GM12873 (cell line): Measurements from ENCODE around the gene DNAH10.

Source experiments
- CTCF ChIP-seq: IDR thresholded peaks from 2 replicates; pipeline ENCODE4 v1.5.1; 2012; ENCODE audit warnings: low read depth, mild to moderate bottlenecking, moderate library complexity, low read length, control low read depth; ENCODE audit not compliant: insufficient read depth; ENCODE audit errors: missing control alignments

Gene DNAH10

GRCh38 chr12:123867141-123867540 is 105.0 kb downstream of the DNAH10 start:
- TF ChIP-seq CTCF: no peak

DNA sequence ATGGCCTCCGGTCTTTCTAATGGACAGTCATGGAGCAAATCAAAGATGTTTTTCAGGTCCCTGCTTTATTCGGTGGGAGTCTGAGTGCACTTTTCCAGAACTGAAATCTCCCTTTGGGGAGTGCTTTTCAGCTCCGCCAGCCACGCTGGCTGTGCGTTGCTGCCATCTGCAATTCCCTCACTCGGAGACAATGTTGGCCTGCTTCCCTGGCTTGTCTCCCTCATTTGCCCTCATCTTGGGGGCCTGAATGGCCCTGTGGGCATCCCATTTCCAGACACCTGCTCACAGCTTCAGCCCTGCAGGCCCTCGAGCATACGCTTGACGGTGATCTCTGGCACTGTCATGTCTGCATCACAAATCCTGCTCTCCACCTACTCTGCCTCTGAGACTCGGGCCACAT is 106.7 kb downstream of the DNAH10 start:
- no peak for TF ChIP-seq CTCF

- no peak for TF ChIP-seq CTCF
These were observed 111.7 kb downstream of the DNAH10 start for GRCh38 chr12:123873793-123874192.

GRCh38 chr12:123877968-123878367 is 115.9 kb downstream of the DNAH10 start:
- no peak for TF ChIP-seq CTCF

- TF ChIP-seq CTCF: no peak
These were observed 117.0 kb downstream of the DNAH10 start for GRCh38 chr12:123879101-123879500.

- TF ChIP-seq CTCF: no peak
These were observed 117.6 kb downstream of the DNAH10 start for GRCh38 chr12:123879691-123880090.

DNA sequence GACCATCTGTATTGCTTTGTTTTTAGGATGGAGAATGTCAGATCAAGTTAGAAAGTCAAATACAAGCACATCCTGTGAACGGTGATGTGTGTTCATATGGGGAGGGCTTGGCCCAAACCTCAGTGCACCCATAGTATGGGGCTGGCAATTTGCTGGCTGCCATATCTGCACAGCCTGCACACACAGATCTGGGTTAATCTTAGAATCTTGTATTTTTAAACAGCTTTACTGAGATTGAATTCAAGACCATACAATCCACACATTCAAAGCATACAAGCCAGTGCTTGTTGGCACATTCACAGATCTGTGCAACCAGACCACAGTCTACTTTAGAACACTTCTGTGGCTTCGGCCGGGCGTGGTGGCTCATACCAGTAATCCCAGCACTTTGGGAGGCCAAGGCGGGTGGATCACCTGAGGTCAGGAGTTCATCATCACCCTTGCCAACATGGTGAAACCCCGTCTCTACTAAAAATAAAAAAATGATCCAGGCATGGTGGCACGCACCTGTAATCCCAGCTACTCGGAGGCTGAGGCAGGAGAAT is 120.1 kb downstream of the DNAH10 start:
- TF ChIP-seq CTCF: no peak
